Measurements from ENCODE around the gene VEZT.
A peak's percentile ranks its signal among the peaks of the same experiment; 100 is the strongest.

The VEZT gene
- long read RNA-seq, full-length matches to known transcripts, result 67 of 135 reads
- long read RNA-seq, partial matches to known transcripts, result 12 of 135 reads
- long read RNA-seq, other reads (novel, unspliced or antisense), result 56 of 135 reads

DNA sequence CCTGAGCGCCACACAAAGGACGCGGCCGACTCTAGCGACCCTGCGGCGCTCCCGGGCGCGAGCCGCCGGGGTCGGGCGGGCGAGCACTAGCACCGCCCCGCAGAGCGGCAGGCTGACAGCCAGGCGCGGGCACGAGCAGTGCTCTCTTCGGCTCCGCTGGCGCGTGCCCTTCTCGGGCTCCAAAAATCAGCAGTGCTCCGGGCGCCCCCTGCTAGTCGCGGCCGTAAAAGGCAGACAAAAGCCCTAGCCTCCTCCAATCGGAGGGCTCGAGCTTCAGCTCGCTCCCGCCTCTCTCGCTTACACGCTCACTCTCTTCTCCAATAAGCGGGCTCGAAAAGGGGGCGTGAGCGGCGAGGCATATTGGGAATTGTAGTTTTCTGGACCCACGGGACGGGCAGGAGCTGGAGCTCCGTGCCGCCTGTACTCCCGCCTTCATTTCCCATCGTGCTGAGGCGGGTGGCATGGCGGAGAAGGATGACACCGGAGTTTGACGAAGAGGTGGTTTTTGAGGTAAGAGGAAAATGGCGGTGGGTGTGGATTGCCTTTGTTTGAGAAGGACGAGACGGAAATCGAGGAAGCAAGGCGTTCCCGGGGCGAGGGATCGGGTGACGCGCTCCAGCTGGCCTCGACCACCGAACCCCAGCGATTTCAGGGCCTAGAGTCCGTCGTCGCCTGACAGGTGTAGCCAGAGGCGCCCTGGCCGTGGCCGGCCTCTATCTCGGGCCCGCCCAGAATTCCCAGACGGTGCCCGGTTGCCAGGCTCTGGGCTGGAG lies at the start of gene VEZT, which contains the start of gene FGD6:
Gene VEZT, plus strand, starts transcription at position 431 of the 773 bp plus-strand sequence. Its CDS starts 44 bp downstream, at position 475.
Gene FGD6, minus strand, starts transcription at position 91 of the 773 bp plus-strand sequence. CDS start 227 bp downstream, outside the sequence.
- peak within 1 kb of the TSS; percentile 83 for H3K27ac ChIP-seq (replicated peaks)
- H3K27me3 ChIP-seq (ENCODE audit: insufficient read depth, poor library complexity, severe bottlenecking), result no peaks in the 10 kb centered on the region
- peak; percentile 93 to 99 for DNase-seq (ENCODE audit: low read depth in 1 of 2, low spot score in 1 of 2)
- H3K4me3 ChIP-seq (replicated peaks; ENCODE audit: insufficient read depth, low read length), result peak within 1 kb of the TSS; percentile 91
- TF ChIP-seq REST (IDR thresholded peaks at IDR 0.05; ENCODE audit: insufficient replicate concordance, low read depth), result peak; percentile 28
- no peak for TF ChIP-seq SPI1 (IDR thresholded peaks at IDR 0.05; ENCODE audit: borderline replicate concordance, low read depth)
- TF ChIP-seq CTCF (IDR thresholded peaks at IDR 0.05; ENCODE audit: insufficient read depth, low read length), result peak; percentile 26
- TF ChIP-seq GABPA (IDR thresholded peaks at IDR 0.05; ENCODE audit: low read depth), result no peak
- peak; percentile 70 for TF ChIP-seq POLR2AphosphoS5 (IDR thresholded peaks at IDR 0.05; ENCODE audit: low read depth)

GRCh38 chr12:95168746-95169145 lies 48.9 kb upstream of the VEZT start:
- Histone ChIP-seq H3K4me3 (replicated peaks; ENCODE audit: insufficient read depth, low read length) (no peak overlapping the region), H3K27ac (replicated peaks) (no peak overlapping the region), H3K27me3 (ENCODE audit: insufficient read depth, poor library complexity, severe bottlenecking) (no peaks in the 10 kb centered on the region)
- no peak for DNase-seq (ENCODE audit: low read depth in 1 of 2, low spot score in 1 of 2)
- TF ChIP-seq REST (IDR thresholded peaks at IDR 0.05; ENCODE audit: insufficient replicate concordance, low read depth) (no peak), GABPA (IDR thresholded peaks at IDR 0.05; ENCODE audit: low read depth) (no peak), POLR2AphosphoS5 (IDR thresholded peaks at IDR 0.05; ENCODE audit: low read depth) (no peak), SPI1 (IDR thresholded peaks at IDR 0.05; ENCODE audit: borderline replicate concordance, low read depth) (no peak), CTCF (IDR thresholded peaks at IDR 0.05; ENCODE audit: insufficient read depth, low read length) (no peak)

GRCh38 chr12:95169368-95169767 lies 48.2 kb upstream of the VEZT start:
- no peak for DNase-seq (ENCODE audit: low read depth in 1 of 2, low spot score in 1 of 2)
- no peak for TF ChIP-seq POLR2AphosphoS5 (IDR thresholded peaks at IDR 0.05; ENCODE audit: low read depth)
- no peak for TF ChIP-seq GABPA (IDR thresholded peaks at IDR 0.05; ENCODE audit: low read depth)
- no peak for TF ChIP-seq CTCF (IDR thresholded peaks at IDR 0.05; ENCODE audit: insufficient read depth, low read length)
- no peak for TF ChIP-seq SPI1 (IDR thresholded peaks at IDR 0.05; ENCODE audit: borderline replicate concordance, low read depth)
- no peak for TF ChIP-seq REST (IDR thresholded peaks at IDR 0.05; ENCODE audit: insufficient replicate concordance, low read depth)
- no peak overlapping the region for H3K27ac ChIP-seq (replicated peaks)
- H3K27me3 ChIP-seq (ENCODE audit: insufficient read depth, poor library complexity, severe bottlenecking), result no peaks in the 10 kb centered on the region
- no peak overlapping the region for H3K4me3 ChIP-seq (replicated peaks; ENCODE audit: insufficient read depth, low read length)
